Erythroblast (primary cell): ENCODE measurements around the gene PLA2G1B.

Source experiments
- GATA1 ChIP-seq: IDR thresholded peaks from 2 replicates; pipeline ENCODE4 v1.6.1; 2011; ENCODE audit warnings: low read depth, mild to moderate bottlenecking, control low read depth, low read length, moderate library complexity
- POLR2A ChIP-seq: IDR thresholded peaks from 2 replicates; pipeline ENCODE4 v1.6.1; 2011; ENCODE audit warnings: mild to moderate bottlenecking, low read length

DNA sequence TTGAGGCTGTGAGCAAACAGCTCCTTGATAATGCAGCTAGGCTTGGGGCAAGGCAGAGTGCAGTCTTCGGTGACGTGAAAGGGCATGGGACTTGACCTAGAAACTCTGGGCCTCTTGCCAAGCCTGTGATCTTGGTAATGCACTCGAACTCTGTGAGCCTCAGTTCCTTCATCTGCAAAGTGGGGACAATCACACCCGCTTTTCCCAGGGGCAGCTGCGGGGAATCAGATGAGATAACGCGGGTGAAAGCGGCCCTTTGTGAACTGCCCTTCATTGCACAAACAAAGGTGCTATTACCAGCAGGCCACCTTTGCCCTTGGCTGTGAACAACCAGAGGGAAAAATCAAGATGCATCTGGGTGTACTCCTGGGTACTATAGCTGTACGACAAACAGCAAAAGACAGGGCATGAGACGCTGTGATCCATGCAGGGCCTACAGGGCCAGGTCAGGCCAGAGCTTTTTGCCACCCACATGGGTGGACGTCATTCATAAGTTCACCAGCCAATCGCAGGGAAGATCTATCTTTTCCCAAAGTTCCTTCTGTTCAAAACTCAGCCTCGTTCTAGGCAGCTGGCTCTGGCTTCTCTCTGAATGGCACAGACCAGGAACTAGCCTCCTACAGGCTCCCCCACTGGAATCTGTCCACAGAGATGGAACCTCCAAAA lies 38.2 kb upstream of the PLA2G1B start:
- no peak for TF ChIP-seq POLR2A
- no peak for TF ChIP-seq GATA1
